Heart right ventricle (tissue), 16 donors: ENCODE results near the gene ACSL5. TPM values are rescaled to one million over a fixed set of nuclear protein-coding genes. Genes with fewer than 3 reads are reported as not detected.

Experiments
- ATAC-seq, 8 donors: fragments of 200-7000 bp; cut with Tn5 transposase; one replicate each; pipeline ENCODE4 v1.9.1; 2020; ENCODE audit warnings: mild to moderate bottlenecking in 8 of 8, moderate library complexity in 8 of 8, moderate number of reproducible peaks in 1 of 8
- DNase-seq, 2 donors: peaks; one replicate each; pipeline ENCODE4 v3.0.0-alpha.2; 2020
- H3K27ac ChIP-seq, 10 donors: fragments of 200-600 bp; sonication (generic) in 2 of 10; one replicate each; pipeline versions ENCODE4 v1.5.0 to v1.8.0; 2020 to 2022; ENCODE audit warnings: mild to moderate bottlenecking in 3 of 10
- H3K27me3 ChIP-seq, 7 donors: fragments of 200-600 bp; one replicate each; pipeline ENCODE4 v1.8.0; 2021 to 2022; ENCODE audit warnings: mild to moderate bottlenecking in 2 of 7
- H3K36me3 ChIP-seq, 9 donors: fragments of 200-600 bp; sonication (generic) in 1 of 9; one replicate each; pipeline versions ENCODE4 v1.5.0 to v1.8.0; 2020 to 2022; ENCODE audit warnings: mild to moderate bottlenecking in 2 of 9
- H3K4me1 ChIP-seq, 9 donors: fragments of 200-600 bp; sonication (generic) in 1 of 9; one replicate each; pipeline versions ENCODE4 v1.5.0 to v1.8.0; 2020 to 2022; ENCODE audit warnings: mild to moderate bottlenecking in 4 of 9
- H3K4me3 ChIP-seq, 10 donors: fragments of 200-600 bp; sonication (generic) in 2 of 10; one replicate each; pipeline versions ENCODE4 v1.5.0 to v1.8.0; 2020 to 2022; ENCODE audit warnings: mild to moderate bottlenecking in 7 of 10, moderate library complexity in 2 of 10
- H3K9me3 ChIP-seq, 11 donors: fragments of 200-600 bp in 10 of 11; sonication (generic) in 2 of 11; one replicate each; pipeline versions ENCODE4 v1.5.0 to v1.8.0; 2013 to 2022; ENCODE audit warnings: mild to moderate bottlenecking in 2 of 11, control low read depth in 1 of 11, moderate library complexity in 1 of 11
- CTCF ChIP-seq, 9 donors: fragments of 200-600 bp; sonication (generic) in 2 of 9; IDR thresholded peaks; one replicate each; pipeline versions ENCODE4 v1.5.0 to v1.8.0; 2021 to 2022; ENCODE audit warnings: antibody characterized with exemption in 9 of 9, mild to moderate bottlenecking in 5 of 9, moderate library complexity in 1 of 9
- WGBS, 2 donors: extraction: QIAGEN DNeasy Blood & Tissue Kit; methylation state at CpG; one replicate each; pipeline ENCODE4 v1.1.7; 2013; ENCODE audit warnings: inconsistent platforms in 1 of 2; 5-methylcytosine and 5-hydroxymethylcytosine counted together
- intact Hi-C, 10 donors: fragments of 100-400 bp; cut with DNase I; formaldehyde crosslinking; loops; one replicate each; pipeline versions ENCODE4 v1.11.1 to v1.14.2; 2022
- polyA plus RNA-seq, 2 donors: library from polyadenylated mRNA; stranded (reverse); fragments of 200-250 nt; gene quantifications; one replicate each; pipeline ENCODE4 v1.2.3, GENCODE V29; 2013
- total RNA-seq, 10 donors: library from RNA; stranded (reverse); fragmentation: NEBNext Ultra II Directional in 3 of 10; extraction: Animal tissue kit (Norgen Biotek cat#: 25700) in 3 of 10; gene quantifications; one replicate each; pipeline versions ENCODE4 v1.2.1 to v1.2.4, GENCODE V29; 2021 to 2023
- donor health status: Arrhythmogenic right ventricular cardiomyopathy.
- donor health status: ischemic (EF 13 %, LVEDD 7.1; RV severe dilation, severe dysfunction).
- donor health status: healthy with polysubstance abuse.
- donor health status: DM: no; HTN: yes; CAD: no.
- donor health status: DM: no; HTN: no; CAD: no.
- donor health status: ischemic (EF 25% LVEDD 6.9; RV normal size, moderate dysfunction).
- donor health status: ischemic (EF 25% LVEDD 5.7; RV mildly dilated, moderate dysfunction).
- donor health status: healthy.
- donor health status: DM: yes; HTN: yes; CAD: no.
- donor health status: Ischemic cardiomyopathy.
- donor health status: ischemic (EF 35%, LVEDD 5.7; RV mildly dilated, moderate dysfunction).
- donor health status: nonischemic (EF 11% LVEDD 7.7; RV severe dilation, severe dysfunction).
- donor health status: DM: yes; HTN: yes; CAD: no.
- donor health status: PGD.
- donor health status: ischemic (EF 29% LVEDD 5.4; RV normal size, mild dysfunction).
- donor health status: nonischemic (EF 23%, LVEDD 6.1; RV moderate dilation, normal function).

ACSL5 gene
- total and polyA plus RNA-seq, 12 donors = 3.1 to 17.4 (median 6.6) TPM

GRCh38 chr10:112433136-112433535 lies 59.2 kb downstream of the ACSL5 start:
- ATAC-seq = no peak
- no peak for DNase-seq
- no peak for TF ChIP-seq CTCF (IDR thresholded peaks at IDR 0.05)
- Histone ChIP-seq H3K27me3 (no peaks in the 10 kb centered on the region), H3K27ac (no peak overlapping the region), H3K36me3 (peaks cover 0 to 100% (median 57%) of the 10 kb centered on the region in 9 donors), H3K4me3 (no peak overlapping the region), H3K9me3 (no peaks in the 10 kb centered on the region), H3K4me1 (no peaks in the 10 kb centered on the region)
- intact Hi-C loops = loop anchor here in 5 of 10 donors (10.0 kb wide), 3 partner anchors 118 to 258 kb away; partner anchors contain the start of gene GPAM (in 1 of the 5)
- WGBS, 2 donors = 91 to 93% methylated on average over 2 of the region's 2 CpGs

- Histone ChIP-seq H3K36me3 (peaks cover 0 to 100% (median 67%) of the 10 kb centered on the region in 9 donors), H3K27me3 (no peaks in the 10 kb centered on the region), H3K4me1 (no peaks in the 10 kb centered on the region), H3K4me3 (no peak overlapping the region), H3K27ac (no peak overlapping the region), H3K9me3 (no peaks in the 10 kb centered on the region)
- intact Hi-C loops = loop anchor here in 6 of 10 donors (5.0 to 10.0 kb wide), 5 partner anchors 120 to 263 kb away; partner anchors contain the start of gene GPAM (in 3 of the 6)
- TF ChIP-seq CTCF (IDR thresholded peaks at IDR 0.05) = peak in 7 of 9 donors; percentile 38 to 68 (median 52)
- 86 to 89% methylated on average over 2 of the region's 2 CpGs for WGBS, 2 donors
- no peak for DNase-seq
- no peak for ATAC-seq
Observed at GRCh38 chr10:112434988-112435619, 61.2 kb downstream of the ACSL5 start.

GRCh38 chr10:112438356-112438755 lies 64.4 kb downstream of the ACSL5 start:
- intact Hi-C loops = loop anchor here in 6 of 10 donors (5.0 to 10.0 kb wide), 5 partner anchors 124 to 266 kb away; partner anchors contain the start of gene GPAM (in 3 of the 6)
- Histone ChIP-seq H3K27ac (no peak overlapping the region), H3K9me3 (no peaks in the 10 kb centered on the region), H3K27me3 (no peaks in the 10 kb centered on the region), H3K36me3 (peaks cover 0 to 100% (median 46%) of the 10 kb centered on the region in 9 donors), H3K4me1 (no peaks in the 10 kb centered on the region), H3K4me3 (no peak overlapping the region)
- no peak for TF ChIP-seq CTCF (IDR thresholded peaks at IDR 0.05)
- ATAC-seq = no peak
- WGBS, 2 donors = 93 to 95% methylated on average over 4 of the region's 4 CpGs
- no peak for DNase-seq

GRCh38 chr10:112441520-112441919 lies 67.6 kb downstream of the ACSL5 start:
- WGBS, 2 donors = 74 to 88% methylated on average over 1 of the region's 1 CpG
- intact Hi-C loops = no loop called here
- no peak for ATAC-seq

More at GRCh38 chr10:112441520-112441919, 67.6 kb downstream of the ACSL5 start:
- Histone ChIP-seq H3K27me3 (no peaks in the 10 kb centered on the region), H3K4me1 (peaks cover 5 to 19% (median 13%) of the 10 kb centered on the region in 9 donors), H3K36me3 (peaks cover 0 to 90% (median 33%) of the 10 kb centered on the region in 9 donors), H3K27ac (no peak overlapping the region), H3K9me3 (no peaks in the 10 kb centered on the region), H3K4me3 (no peak overlapping the region)
- no peak for DNase-seq
- TF ChIP-seq CTCF (IDR thresholded peaks at IDR 0.05) = no peak
